ENCODE data around the gene CEP152. TPM values are rescaled to one million over a fixed set of nuclear protein-coding genes. Genes with fewer than 3 reads are reported as not detected.
A peak's percentile ranks its signal among the peaks of the same experiment; 100 is the strongest.

CEP152 gene
- total and polyA plus RNA-seq, 10 of the 15 experiments (the other 5 are each of a cell fraction or from before 2014, with no cell fraction given), result 5.3 to 22.6 (median 14.2) TPM

GRCh38 chr15:48805591-48805990 is 5.3 kb downstream of the CEP152 start (continued):
- no peak for TF ChIP-seq NFYB (IDR thresholded peaks at IDR 0.05; ENCODE audit: insufficient read depth, low read depth, low read length)

DNA sequence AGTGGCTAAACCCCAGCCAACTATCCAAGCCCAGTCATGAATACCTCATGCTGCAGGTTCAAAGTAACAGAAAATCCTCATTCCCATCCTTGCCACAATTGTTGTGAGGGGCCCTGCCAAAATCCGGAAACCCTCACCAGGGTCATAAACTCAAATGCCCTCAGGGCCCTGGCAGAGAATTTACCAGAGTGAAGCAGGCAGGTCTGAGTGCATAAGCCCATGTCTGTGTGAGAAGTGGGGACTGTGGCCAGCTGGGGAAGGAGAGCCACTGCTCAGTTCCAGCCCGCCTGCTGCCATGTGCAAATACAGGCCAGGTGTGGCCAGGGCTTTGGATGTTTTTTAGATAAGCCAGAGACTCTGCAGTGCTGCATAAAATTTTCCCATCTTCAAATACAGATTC is 7.0 kb downstream of the CEP152 start:
- H4K20me1 ChIP-seq (ENCODE audit: control insufficient read depth, insufficient read depth), result no peaks in the 10 kb centered on the region
- ChIA-PET RAD21 (ENCODE audit: unreplicated experiment) (interaction anchor here (1.0 to 5.6 kb wide), 2 partner anchors 446 to 449 kb away, joined by 3 to 50 read pairs; no protein-coding TSS in a partner anchor), CTCF (interaction anchor here (0.5 to 7.4 kb wide), 4 partner anchors 7 to 446 kb away, joined by 3 to 69 read pairs (median 12); partner anchors contain the start of gene CEP152), POLR2A (no interaction called here), SMC1A (ENCODE audit: uncharacterized antibody, unreplicated experiment) (interaction anchor here (1.1 to 6.2 kb wide), 2 partner anchors 9 to 445 kb away, joined by 3 to 32 read pairs; no protein-coding TSS in a partner anchor)
- no peak overlapping the region for H3K9ac ChIP-seq (ENCODE audit: control insufficient read depth, insufficient read depth, low read length)
- no peaks in the 10 kb centered on the region for H3K27me3 ChIP-seq (replicated peaks in 1 of 2; ENCODE audit: control insufficient read depth in 2 of 2, insufficient read depth in 2 of 2, low read length in 1 of 2)
- H3K9me3 ChIP-seq (replicated peaks; ENCODE audit: control insufficient read depth, insufficient read depth, low read length), result no peaks in the 10 kb centered on the region
- H3K4me3 ChIP-seq, result no peak overlapping the region
- in situ Hi-C loops (cut with MboI), result loop anchor here (25.0 kb wide), 1 partner anchor 642 kb away; no protein-coding TSS in a partner anchor
- H2AFZ ChIP-seq (ENCODE audit: control insufficient read depth, low read depth, low read length), result no peak overlapping the region
- H3K4me2 ChIP-seq (ENCODE audit: control insufficient read depth, insufficient read depth), result no peak overlapping the region
- H3K36me3 ChIP-seq (ENCODE audit: control insufficient read depth in 2 of 2, insufficient read depth in 2 of 2, low read length in 1 of 2), result peaks cover 0 to 7% of the 10 kb centered on the region in 2 experiments; a peak in 3 of 4 replicates
- DNase-seq (ENCODE audit: low read depth, low spot score), result no peak
- no peak overlapping the region; the same call in 1 of the 2 replicates for H3K27ac ChIP-seq (ENCODE audit: control insufficient read depth, insufficient read depth)
- BruUV-seq (replicated peaks), result no TSS peak
- FAIRE-seq, result no peak
- TF ChIP-seq, protein P1, sequence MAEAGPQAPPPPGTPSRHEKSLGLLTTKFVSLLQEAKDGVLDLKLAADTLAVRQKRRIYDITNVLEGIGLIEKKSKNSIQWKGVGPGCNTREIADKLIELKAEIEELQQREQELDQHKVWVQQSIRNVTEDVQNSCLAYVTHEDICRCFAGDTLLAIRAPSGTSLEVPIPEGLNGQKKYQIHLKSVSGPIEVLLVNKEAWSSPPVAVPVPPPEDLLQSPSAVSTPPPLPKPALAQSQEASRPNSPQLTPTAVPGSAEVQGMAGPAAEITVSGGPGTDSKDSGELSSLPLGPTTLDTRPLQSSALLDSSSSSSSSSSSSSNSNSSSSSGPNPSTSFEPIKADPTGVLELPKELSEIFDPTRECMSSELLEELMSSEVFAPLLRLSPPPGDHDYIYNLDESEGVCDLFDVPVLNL (IDR thresholded peaks at IDR 0.05; ENCODE audit: low read depth, low read length), result no peak
- TF ChIP-seq NFIC (IDR thresholded peaks at IDR 0.05; ENCODE audit: low read depth, low read length) (no peak), MTA2 (IDR thresholded peaks at IDR 0.05; ENCODE audit: low read depth) (no peak)
- peaks cover 50% of the 10 kb centered on the region for H3K79me2 ChIP-seq (ENCODE audit: control insufficient read depth, insufficient read depth, low read length)
- WGBS (ENCODE audit: insufficient coverage, insufficient replicate concordance, low lambda C conversion rate, missing lambda C conversion rate), result 100% methylated on average over 2 of the region's 2 CpGs
- peaks cover 7% of the 10 kb centered on the region for H3K4me1 ChIP-seq (ENCODE audit: control insufficient read depth, insufficient read depth, low read length)
- intact Hi-C loops (cut with micrococcal nuclease; ENCODE audit: unreplicated experiment), result no loop called here
- ATAC-seq, result 0 out of 3 replicates have a peak, but pooled peaks have one; percentile 3
